ENCODE data around the gene KIAA1210.

DNA sequence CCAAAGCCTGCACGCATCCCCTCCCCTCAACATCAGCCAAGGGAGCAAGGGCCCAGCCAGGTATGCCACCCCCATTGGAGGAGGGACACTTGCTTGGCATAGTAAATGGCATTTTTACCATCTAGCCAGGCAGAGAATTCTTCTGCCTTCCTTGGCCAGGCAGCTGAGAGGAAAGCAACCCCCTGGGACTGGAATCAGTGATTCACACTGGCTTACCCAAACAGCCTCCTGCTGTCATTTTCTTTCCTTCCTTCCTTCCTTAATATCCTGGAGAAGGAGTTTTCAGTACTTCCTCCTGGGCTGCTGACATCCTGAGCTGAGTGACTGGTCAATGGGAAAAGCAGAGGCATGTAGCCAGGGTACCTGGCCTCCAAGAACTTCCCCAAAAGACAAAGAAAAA, 28.6 kb upstream of the KIAA1210 start:
- TF ChIP-seq, protein P1, sequence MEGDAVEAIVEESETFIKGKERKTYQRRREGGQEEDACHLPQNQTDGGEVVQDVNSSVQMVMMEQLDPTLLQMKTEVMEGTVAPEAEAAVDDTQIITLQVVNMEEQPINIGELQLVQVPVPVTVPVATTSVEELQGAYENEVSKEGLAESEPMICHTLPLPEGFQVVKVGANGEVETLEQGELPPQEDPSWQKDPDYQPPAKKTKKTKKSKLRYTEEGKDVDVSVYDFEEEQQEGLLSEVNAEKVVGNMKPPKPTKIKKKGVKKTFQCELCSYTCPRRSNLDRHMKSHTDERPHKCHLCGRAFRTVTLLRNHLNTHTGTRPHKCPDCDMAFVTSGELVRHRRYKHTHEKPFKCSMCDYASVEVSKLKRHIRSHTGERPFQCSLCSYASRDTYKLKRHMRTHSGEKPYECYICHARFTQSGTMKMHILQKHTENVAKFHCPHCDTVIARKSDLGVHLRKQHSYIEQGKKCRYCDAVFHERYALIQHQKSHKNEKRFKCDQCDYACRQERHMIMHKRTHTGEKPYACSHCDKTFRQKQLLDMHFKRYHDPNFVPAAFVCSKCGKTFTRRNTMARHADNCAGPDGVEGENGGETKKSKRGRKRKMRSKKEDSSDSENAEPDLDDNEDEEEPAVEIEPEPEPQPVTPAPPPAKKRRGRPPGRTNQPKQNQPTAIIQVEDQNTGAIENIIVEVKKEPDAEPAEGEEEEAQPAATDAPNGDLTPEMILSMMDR (IDR thresholded peaks at IDR 0.05 in 4 of 5, conservative IDR thresholded peaks at IDR 0.05 in 1 of 5), result no peak
- no peak for TF ChIP-seq POLR2A (IDR thresholded peaks at IDR 0.05)

Data from gastrocnemius medialis (tissue), 4 donors.